Right lobe of liver (tissue), 4 donors: ENCODE results near the gene FSHR.

Source experiments
- POLR2A ChIP-seq: fragments of 450-650 bp; IDR thresholded peaks from one replicate; pipeline ENCODE4 v1.6.1; 2017; ENCODE audit warnings: antibody characterized with exemption, mild to moderate bottlenecking
- TF ChIP-seq, protein P1 (sequence below), 4 donors: fragments of 200-600 bp in 3 of 4; fragments of 450-650 bp in 1 of 4; IDR thresholded peaks; one replicate each; pipeline versions ENCODE4 v1.5.1 to v1.8.0; 2016 to 2022; ENCODE audit warnings: antibody characterized with exemption in 4 of 4, mild to moderate bottlenecking in 2 of 4
- donor health status: DM: no; HTN: no; CAD: no.
- donor health status: DM: no; HTN: no; CAD: no.
- donor health status: DM: no; HTN: yes; CAD: no.

DNA sequence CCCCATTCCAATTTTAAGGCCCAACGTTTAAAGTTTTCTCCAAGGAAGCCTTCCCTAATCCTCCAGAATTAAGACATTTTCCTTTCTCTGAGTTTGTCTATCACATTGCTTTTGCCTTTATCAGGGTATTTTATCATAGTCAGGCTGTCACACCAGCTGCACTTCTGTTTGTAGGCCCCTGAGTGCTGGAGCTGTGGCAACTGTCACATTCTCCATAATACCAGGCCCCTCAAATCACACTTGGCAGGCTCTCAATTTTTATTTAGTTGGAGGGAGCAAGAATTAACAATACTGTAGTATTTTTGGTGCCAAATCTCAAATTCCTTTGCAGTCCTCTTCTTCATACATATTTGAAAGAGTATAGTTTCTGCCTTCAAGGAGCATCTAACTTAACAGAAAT is 122.2 kb downstream of the FSHR start:
- TF ChIP-seq POLR2A = no peak
- TF ChIP-seq, protein P1, sequence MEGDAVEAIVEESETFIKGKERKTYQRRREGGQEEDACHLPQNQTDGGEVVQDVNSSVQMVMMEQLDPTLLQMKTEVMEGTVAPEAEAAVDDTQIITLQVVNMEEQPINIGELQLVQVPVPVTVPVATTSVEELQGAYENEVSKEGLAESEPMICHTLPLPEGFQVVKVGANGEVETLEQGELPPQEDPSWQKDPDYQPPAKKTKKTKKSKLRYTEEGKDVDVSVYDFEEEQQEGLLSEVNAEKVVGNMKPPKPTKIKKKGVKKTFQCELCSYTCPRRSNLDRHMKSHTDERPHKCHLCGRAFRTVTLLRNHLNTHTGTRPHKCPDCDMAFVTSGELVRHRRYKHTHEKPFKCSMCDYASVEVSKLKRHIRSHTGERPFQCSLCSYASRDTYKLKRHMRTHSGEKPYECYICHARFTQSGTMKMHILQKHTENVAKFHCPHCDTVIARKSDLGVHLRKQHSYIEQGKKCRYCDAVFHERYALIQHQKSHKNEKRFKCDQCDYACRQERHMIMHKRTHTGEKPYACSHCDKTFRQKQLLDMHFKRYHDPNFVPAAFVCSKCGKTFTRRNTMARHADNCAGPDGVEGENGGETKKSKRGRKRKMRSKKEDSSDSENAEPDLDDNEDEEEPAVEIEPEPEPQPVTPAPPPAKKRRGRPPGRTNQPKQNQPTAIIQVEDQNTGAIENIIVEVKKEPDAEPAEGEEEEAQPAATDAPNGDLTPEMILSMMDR (IDR thresholded peaks at IDR 0.05) = no peak
